ELR (cell line): ENCODE results near the gene ZBTB42.

ENCODE experiments used
- DNase-seq: peaks from one replicate; pipeline ENCODE4 v3.0.0-alpha.2; 2015; ENCODE audit warnings: low read depth

The ZBTB42 gene

GRCh38 chr14:104795781-104796686, 4.9 kb upstream of the ZBTB42 start:
- DNase-seq: peak; percentile 71

GRCh38 chr14:104796687-104797081, 4.2 kb upstream of the ZBTB42 start:
- no peak for DNase-seq

- DNase-seq: no peak
Measured at GRCh38 chr14:104797115-104798044, 3.5 kb upstream of the ZBTB42 start.

- no peak for DNase-seq
Measured at GRCh38 chr14:104798300-104799243, 2.3 kb upstream of the ZBTB42 start.

- no peak for DNase-seq
Measured at GRCh38 chr14:104799244-104800014, 1.5 kb upstream of the ZBTB42 start.

- DNase-seq: peak; percentile 79
Measured at GRCh38 chr14:104800015-104800770, 708 bp upstream of the ZBTB42 start.

GRCh38 chr14:104801520-104802393, 856 bp downstream of the ZBTB42 start:
- no peak for DNase-seq

- DNase-seq: no peak
Measured at GRCh38 chr14:104802394-104803184, 1.7 kb downstream of the ZBTB42 start.

- no peak for DNase-seq
Measured at GRCh38 chr14:104803280-104803911, 2.5 kb downstream of the ZBTB42 start.

GRCh38 chr14:104803912-104804410, 3.1 kb downstream of the ZBTB42 start:
- DNase-seq: peak; percentile 43

- no peak for DNase-seq
Measured at GRCh38 chr14:104804481-104805325, 3.8 kb downstream of the ZBTB42 start.

GRCh38 chr14:104805326-104805678, 4.4 kb downstream of the ZBTB42 start:
- peak; percentile 75 for DNase-seq

- DNase-seq: no peak
Measured at GRCh38 chr14:104805941-104806624, 5.2 kb downstream of the ZBTB42 start.

- no peak for DNase-seq
Measured at GRCh38 chr14:104806625-104807465, 5.9 kb downstream of the ZBTB42 start.

- no peak for DNase-seq
Measured at GRCh38 chr14:104808456-104808855, 7.6 kb downstream of the ZBTB42 start.
